GM18868 (cell line): ENCODE data around the gene IL17REL.
"Not testable (repeated sequence)": the region's sequence is repeated elsewhere in the genome, so short reads cannot be mapped to it uniquely, and the experiment has no call there.

Source experiments
- ATAC-seq: cut with Tn5 transposase; IDR thresholded peaks from one replicate; pipeline ENCODE4 v1.9.1; 2021; ENCODE audit warnings: mild to moderate bottlenecking, moderate library complexity; ENCODE audit not compliant: unreplicated experiment

IL17REL gene

GRCh38 chr22:49948116-49948957 is 64.2 kb downstream of the IL17REL start:
- no peak for ATAC-seq

GRCh38 chr22:49947296-49947622 is 65.3 kb downstream of the IL17REL start:
- no peak for ATAC-seq

DNA sequence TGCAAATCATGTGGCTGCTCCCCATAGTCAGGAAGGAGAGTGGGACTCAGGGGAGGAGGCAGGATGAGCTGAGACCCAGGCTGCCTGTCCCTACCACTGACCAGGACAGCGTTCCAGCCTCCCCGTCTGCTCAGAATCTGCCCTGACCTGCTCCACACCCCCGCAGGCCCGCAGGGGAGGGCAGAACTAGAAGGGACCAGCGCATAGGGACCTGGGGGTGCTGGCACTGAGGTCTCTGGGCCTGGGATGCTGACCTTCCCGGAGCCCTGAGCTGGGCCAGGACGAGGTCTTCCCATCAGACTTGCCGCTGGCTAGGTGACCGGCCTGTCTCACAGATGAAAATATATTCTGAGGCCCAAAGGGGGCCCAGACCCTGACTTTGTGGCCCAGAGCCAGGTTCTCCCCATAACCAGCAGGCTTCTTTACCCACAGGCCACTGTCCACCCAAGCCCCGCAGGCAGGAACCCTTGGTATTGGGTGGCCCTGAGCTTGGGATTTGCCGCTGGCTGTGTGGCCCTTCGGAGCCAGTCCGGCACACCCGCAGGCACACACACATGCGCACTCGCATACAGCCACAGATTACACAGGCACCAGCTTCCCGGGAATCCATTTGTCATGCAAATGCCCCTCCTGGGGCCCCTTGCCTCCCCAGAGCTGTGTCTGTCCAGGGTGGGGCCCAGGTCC is 65.8 kb downstream of the IL17REL start:
- ATAC-seq, result no peak

GRCh38 chr22:49945042-49945794 is 67.3 kb downstream of the IL17REL start:
- ATAC-seq, result not testable (repeated sequence)
